ENCODE measurements around the gene ERCC6L2. TPM values are rescaled to one million over a fixed set of nuclear protein-coding genes. Genes with fewer than 3 reads are reported as not detected.

The ERCC6L2 gene
- total and polyA plus RNA-seq, 2 experiments from 2014 or later, result 33.5 to 80.6 TPM

GRCh38 chr9:95870906-95871305 is 4.6 kb upstream of the ERCC6L2 start:
- Histone ChIP-seq H3K4me2 (no peak overlapping the region), H3K79me2 (replicated peaks; ENCODE audit: insufficient read depth) (peaks cover 19% of the 10 kb centered on the region), H3K36me3 (ENCODE audit: insufficient read depth) (no peaks in the 10 kb centered on the region), H3K27me3 (ENCODE audit: insufficient read depth) (no peaks in the 10 kb centered on the region), H4K20me1 (replicated peaks; ENCODE audit: insufficient read depth) (no peaks in the 10 kb centered on the region), H3K4me1 (ENCODE audit: insufficient read depth) (0 out of 2 replicates have a peak, but pooled peaks cover 4% of the 10 kb centered on the region), H3F3A (replicated peaks; ENCODE audit: low read depth) (no peaks in the 10 kb centered on the region), H3K27ac (ENCODE audit: low read depth) (no peak overlapping the region), H3K9me2 (ENCODE audit: insufficient read depth) (no peaks in the 10 kb centered on the region), H3K4me3 (no peak overlapping the region), H2AFZ (no peak overlapping the region)
- DNase-seq (ENCODE audit: low spot score) (no peak), ATAC-seq (no peak)
- Mint-ChIP-seq H3K4me3 (no peak overlapping the region), H3K27ac (no peak overlapping the region), H3K36me3 (ENCODE audit: low read depth) (peaks cover 3% of the 10 kb centered on the region; the same call in 1 of the 3 replicates), H3K9me3 (no peaks in the 10 kb centered on the region), H3K4me1 (peaks cover 9% of the 10 kb centered on the region; the same call in 2 of the 3 replicates), H3K27me3 (ENCODE audit: insufficient read depth, low read depth, poor library complexity) (peaks cover 4% of the 10 kb centered on the region)
- TF ChIP-seq STAT1 (IDR thresholded peaks at IDR 0.05; ENCODE audit: unreplicated experiment), result no peak
- no peak for TF ChIP-seq EZH2 (IDR thresholded peaks at IDR 0.05; ENCODE audit: low read depth, unreplicated experiment)
- no peak for TF ChIP-seq REST (IDR thresholded peaks at IDR 0.05; ENCODE audit: unreplicated experiment)
- TF ChIP-seq CTCF (conservative IDR thresholded peaks at IDR 0.05; ENCODE audit: low read depth in 2 of 2), result no peak
- no peak for TF ChIP-seq CREB1 (CRISPR knock-in tag; IDR thresholded peaks at IDR 0.05; ENCODE audit: low read depth)
- no peak for TF ChIP-seq ZNF462 (CRISPR knock-in tag; IDR thresholded peaks at IDR 0.05)
- no peak for TF ChIP-seq ETS1 (IDR thresholded peaks at IDR 0.05)
- TF ChIP-seq EZH2phosphoT487 (IDR thresholded peaks at IDR 0.05; ENCODE audit: unreplicated experiment), result no peak
- no peak for TF ChIP-seq POLR2AphosphoS5 (IDR thresholded peaks at IDR 0.05; ENCODE audit: low read depth)
- TF ChIP-seq ZNF114 (CRISPR knock-in tag; IDR thresholded peaks at IDR 0.05), result no peak
- no peak for TF ChIP-seq NANOG (IDR thresholded peaks at IDR 0.05; ENCODE audit: borderline replicate concordance)
- TF ChIP-seq JUNB (IDR thresholded peaks at IDR 0.05; ENCODE audit: unreplicated experiment), result no peak
- no peak for TF ChIP-seq ZNF331 (CRISPR knock-in tag; IDR thresholded peaks at IDR 0.05; ENCODE audit: low read depth)
